AG09309 (cell line): Measurements from ENCODE around the gene CNOT3.

Experiments
- DNase-seq: peaks from one replicate; pipeline ENCODE4 v3.0.0-alpha.2; 2010; ENCODE audit warnings: low read depth
- H3K4me3 ChIP-seq: 2 replicates; pipeline ENCODE4 v1.5.1; 2011; ENCODE audit warnings: mild to moderate bottlenecking, low read depth, low read length, moderate library complexity; ENCODE audit not compliant: control insufficient read depth
- CTCF ChIP-seq: IDR thresholded peaks from 2 replicates; pipeline ENCODE4 v1.5.1; 2011; ENCODE audit warnings: mild to moderate bottlenecking, low read depth, low read length, inconsistent platforms; ENCODE audit not compliant: insufficient read depth, control insufficient read depth; ENCODE audit errors: missing control alignments

The CNOT3 gene

GRCh38 chr19:54172471-54173358, 35.2 kb downstream of the CNOT3 start, which contains the start of gene TMC4:
Gene TMC4, minus strand, starts transcription at chr19:54173160. Its CDS starts 43 bp downstream, at chr19:54173117.
- TF ChIP-seq CTCF: no peak
- no peak within 1 kb of the TSS for H3K4me3 ChIP-seq
- no peak for DNase-seq

- no peak for DNase-seq
- TF ChIP-seq CTCF: no peak
- no peak overlapping the region for H3K4me3 ChIP-seq
Observed at GRCh38 chr19:54173359-54173699, 35.8 kb downstream of the CNOT3 start.

- no peak for DNase-seq
- no peak for TF ChIP-seq CTCF
- H3K4me3 ChIP-seq: no peak overlapping the region
Observed at GRCh38 chr19:54173951-54174834, 36.6 kb downstream of the CNOT3 start.

GRCh38 chr19:54178581-54179261, 41.2 kb downstream of the CNOT3 start:
- TF ChIP-seq CTCF: no peak
- no peak for DNase-seq
- H3K4me3 ChIP-seq: no peak overlapping the region

GRCh38 chr19:54179262-54179852, 41.8 kb downstream of the CNOT3 start:
- no peak overlapping the region for H3K4me3 ChIP-seq
- DNase-seq: no peak
- TF ChIP-seq CTCF: no peak

GRCh38 chr19:54179921-54180461, 42.4 kb downstream of the CNOT3 start:
- DNase-seq: no peak
- no peak overlapping the region for H3K4me3 ChIP-seq
- peak; percentile 14 for TF ChIP-seq CTCF
